Osteoblast (primary cell): ENCODE measurements around the gene OR52I1. TPM values are rescaled to one million over a fixed set of nuclear protein-coding genes. Genes with fewer than 3 reads are reported as not detected.

Source experiments
- DNase-seq: peaks from one replicate; pipeline ENCODE4 v3.0.0; 2011; ENCODE audit warnings: low spot score, mixed read lengths; ENCODE audit not compliant: insufficient read length; ENCODE audit errors: missing footprints
- H2AFZ ChIP-seq: 2 replicates; pipeline ENCODE4 v1.6.0; 2011; ENCODE audit warnings: mild to moderate bottlenecking, low read length
- H3K27ac ChIP-seq: 2 replicates; pipeline ENCODE4 v1.5.1; 2011; ENCODE audit warnings: mild to moderate bottlenecking, low read depth, low read length, moderate library complexity
- H3K27me3 ChIP-seq: 2 replicates; pipeline ENCODE4 v1.6.0; 2012; ENCODE audit warnings: mild to moderate bottlenecking, control low read depth, inconsistent platforms, low read length, moderate library complexity; ENCODE audit not compliant: insufficient read depth
- H3K36me3 ChIP-seq: 2 replicates; pipeline ENCODE4 v1.5.1; 2011; ENCODE audit warnings: mild to moderate bottlenecking, low read length, control low read depth, moderate library complexity; ENCODE audit not compliant: insufficient read depth
- H3K4me1 ChIP-seq: 2 replicates; pipeline ENCODE4 v1.5.1; 2011; ENCODE audit warnings: mild to moderate bottlenecking, low read length, control low read depth, moderate library complexity; ENCODE audit not compliant: insufficient read depth
- H3K4me2 ChIP-seq: 2 replicates; pipeline ENCODE4 v1.6.0; 2011; ENCODE audit warnings: mild to moderate bottlenecking, low read length; ENCODE audit not compliant: insufficient read depth
- H3K4me3 ChIP-seq: fragments of 200-600 bp; sonication (generic); 3 replicates; pipeline ENCODE4 v1.5.1; 2012; ENCODE audit warnings: mild to moderate bottlenecking, low read length, inconsistent platforms; ENCODE audit not compliant: insufficient read depth
- H3K79me2 ChIP-seq: 2 replicates; pipeline ENCODE4 v1.6.0; 2012; ENCODE audit warnings: mild to moderate bottlenecking, low read length, control low read depth, inconsistent platforms; ENCODE audit not compliant: insufficient read depth
- H3K9me3 ChIP-seq: 2 replicates; pipeline ENCODE4 v1.5.1; 2011; ENCODE audit warnings: low read depth, low read length, control low read depth
- H4K20me1 ChIP-seq: 2 replicates; pipeline ENCODE4 v1.6.0; 2012; ENCODE audit warnings: mild to moderate bottlenecking, low read length, control low read depth; ENCODE audit not compliant: insufficient read depth
- CTCF ChIP-seq: IDR thresholded peaks from 2 replicates; pipeline ENCODE4 v1.5.1; 2011; ENCODE audit warnings: mild to moderate bottlenecking, low read depth, low read length, moderate library complexity; ENCODE audit errors: extremely low read depth
- total RNA-seq: library from RNA; depleted of rRNA; stranded (reverse); fragments of >200 nt; gene quantifications from 2 replicates; pipeline ENCODE4 v1.2.3, GENCODE V29; 2012

OR52I1 gene
- total RNA-seq, 1 donor, result not detected

DNA sequence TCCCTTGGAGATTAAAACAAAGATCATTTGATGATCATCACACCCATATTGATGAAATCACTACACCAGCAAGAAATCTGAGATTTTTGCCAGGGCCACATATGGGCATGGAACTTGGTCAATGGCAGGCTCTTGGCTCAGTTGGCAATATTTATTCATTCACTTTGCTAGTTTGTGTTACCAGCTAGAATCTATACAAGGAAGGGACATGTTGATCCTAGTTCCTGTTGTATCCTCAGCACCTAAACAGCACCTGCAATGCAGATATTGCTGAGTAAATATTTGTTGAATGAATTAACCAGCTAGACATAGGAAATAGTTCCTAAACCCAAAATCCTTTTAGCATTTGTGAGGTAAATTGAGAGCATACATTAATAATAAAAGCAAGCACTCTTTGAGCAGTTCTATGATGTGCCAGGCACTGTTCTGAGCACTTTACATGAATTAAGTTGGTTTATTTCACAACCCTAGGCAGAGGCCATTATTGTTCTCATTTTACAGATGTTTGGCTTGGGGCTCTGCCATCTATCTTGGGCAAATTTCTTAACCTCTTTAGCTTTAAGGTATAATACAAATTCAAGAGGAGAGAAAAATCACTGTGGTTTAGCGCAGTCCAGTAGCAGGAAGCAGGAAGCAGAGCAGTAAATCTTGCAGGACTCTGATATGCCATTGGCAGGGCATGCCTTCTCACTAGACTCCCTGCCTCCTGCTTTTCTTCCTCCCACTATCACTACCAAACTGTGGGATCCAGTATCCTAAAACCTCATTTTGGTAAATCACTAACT lies 12.6 kb downstream of the OR52I1 start:
- Histone ChIP-seq H3K27ac (peak overlapping the region; percentile 78), H3K79me2 (peaks cover 13% of the 10 kb centered on the region), H3K4me1 (peaks cover 18% of the 10 kb centered on the region), H3K4me2 (peak overlapping the region; percentile 86), H4K20me1 (peaks cover 3% of the 10 kb centered on the region), H2AFZ (peak overlapping the region; percentile 99), H3K9me3 (no peaks in the 10 kb centered on the region), H3K27me3 (no peaks in the 10 kb centered on the region), H3K36me3 (peaks cover 8% of the 10 kb centered on the region), H3K4me3 (peak overlapping the region; percentile 83)
- no peak for TF ChIP-seq CTCF
- DNase-seq, result no peak

DNA sequence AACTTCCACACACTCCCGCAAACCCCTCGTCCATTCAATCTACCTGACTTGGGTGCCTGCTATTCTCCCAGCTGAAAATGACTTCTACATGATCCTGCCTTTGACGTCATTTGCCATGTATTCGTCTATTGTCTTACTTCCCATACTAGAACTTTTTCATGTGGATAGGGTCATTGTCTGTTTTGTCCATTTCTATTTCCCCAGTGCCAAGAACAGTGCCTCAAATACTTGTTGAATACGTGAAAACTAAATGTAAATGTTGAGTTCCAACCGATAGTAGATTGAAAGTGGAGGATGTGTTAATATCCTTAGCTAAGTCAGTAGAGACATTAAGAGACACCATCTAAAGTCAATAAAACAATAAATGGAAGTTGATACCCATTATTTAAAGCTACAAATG lies 13.3 kb downstream of the OR52I1 start:
- Histone ChIP-seq H4K20me1 (peaks cover 3% of the 10 kb centered on the region), H3K4me2 (peak overlapping the region; percentile 86), H3K9me3 (no peaks in the 10 kb centered on the region), H3K4me3 (peak overlapping the region; percentile 83), H3K79me2 (peaks cover 13% of the 10 kb centered on the region), H3K36me3 (peaks cover under 1% of the 10 kb centered on the region), H3K27me3 (no peaks in the 10 kb centered on the region), H2AFZ (peak overlapping the region; percentile 99), H3K27ac (peak overlapping the region; percentile 78), H3K4me1 (peaks cover 18% of the 10 kb centered on the region)
- no peak for TF ChIP-seq CTCF
- DNase-seq, result peak; percentile 82

GRCh38 chr11:4607781-4608666 lies 14.2 kb downstream of the OR52I1 start, which contains the start of gene TRIM68:
TSS of gene TRIM68 (minus strand) at chr11:4608231. CDS start at chr11:4605504, 2,727 bp downstream.
- Histone ChIP-seq H2AFZ (peak within 1 kb of the TSS; percentile 99), H3K79me2 (peaks cover 13% of the 10 kb centered on the region), H3K36me3 (no peaks in the 10 kb centered on the region), H3K27me3 (no peaks in the 10 kb centered on the region), H3K4me2 (peak within 1 kb of the TSS; percentile 86), H3K9me3 (no peaks in the 10 kb centered on the region), H3K4me3 (peak within 1 kb of the TSS; percentile 83), H4K20me1 (peaks cover 3% of the 10 kb centered on the region), H3K27ac (peak within 1 kb of the TSS; percentile 78), H3K4me1 (peaks cover 18% of the 10 kb centered on the region)
- DNase-seq, result peak; percentile 99
- no peak for TF ChIP-seq CTCF
